Fibroblast of lung (primary cell): ENCODE results near the gene GH1.

ENCODE experiments used
- CTCF ChIP-seq, 2 donors: IDR thresholded peaks in 1 of 2; conservative IDR thresholded peaks in 1 of 2; 1 replicate in 1 of 2; 2 replicates in 1 of 2; pipeline ENCODE4 v1.5.1; 2011 to 2012; ENCODE audit warnings: low read length in 2 of 2, control low read depth in 1 of 2, inconsistent platforms in 1 of 2, low read depth in 1 of 2, mild to moderate bottlenecking in 1 of 2
- EZH2 ChIP-seq: IDR thresholded peaks from 2 replicates; pipeline ENCODE4 v1.5.1; 2012; ENCODE audit warnings: low read length, control low read depth, mild to moderate bottlenecking; ENCODE audit errors: missing control alignments

- no peak for TF ChIP-seq CTCF (conservative IDR thresholded peaks at IDR 0.05 in 1 of 2, IDR thresholded peaks at IDR 0.05 in 1 of 2; ENCODE audit: low read depth in 1 of 2, low read length in 2 of 2)
- no peak for TF ChIP-seq EZH2
Observed at GRCh38 chr17:63932721-63933120, 14.1 kb upstream of the GH1 start.
